ENCODE data around the gene DAP.

DAP gene

GRCh38 chr5:10709933-10710332 lies 51.1 kb downstream of the DAP start:
- ChIA-PET CTCF (interaction anchor here (1.3 to 1.4 kb wide), 2 partner anchors 14 to 66 kb away, joined by 3 read pairs; no protein-coding TSS in a partner anchor), POLR2A (no interaction called here)
- no peak for TF ChIP-seq CTCF (IDR thresholded peaks at IDR 0.05; ENCODE audit: control extremely low read depth, extremely low read depth, low read depth, missing control alignments)

GRCh38 chr5:10709409-10709808 lies 51.6 kb downstream of the DAP start:
- ChIA-PET CTCF (interaction anchor here (0.9 to 1.4 kb wide), 4 partner anchors 14 to 101 kb away, joined by 3 read pairs; no protein-coding TSS in a partner anchor), POLR2A (no interaction called here)
- no peak for DNase-seq (ENCODE audit: extremely low spot score)
- no peak for TF ChIP-seq CTCF (IDR thresholded peaks at IDR 0.05; ENCODE audit: control extremely low read depth, extremely low read depth, low read depth, missing control alignments)

More at GRCh38 chr5:10709933-10710332, 51.1 kb downstream of the DAP start:
- DNase-seq (ENCODE audit: extremely low spot score), result no peak

- DNase-seq (ENCODE audit: extremely low spot score), result no peak
- no peak for TF ChIP-seq CTCF (IDR thresholded peaks at IDR 0.05; ENCODE audit: control extremely low read depth, extremely low read depth, low read depth, missing control alignments)
- ChIA-PET CTCF (interaction anchor here (1.1 to 1.3 kb wide), 2 partner anchors 67 to 100 kb away, joined by 3 read pairs; no protein-coding TSS in a partner anchor), POLR2A (no interaction called here)
Measured at GRCh38 chr5:10708189-10708944, 52.7 kb downstream of the DAP start.

GRCh38 chr5:10707198-10708142 lies 53.6 kb downstream of the DAP start:
- ChIA-PET CTCF (interaction anchor here (1.0 kb wide), 1 partner anchor 80 kb away, joined by 3 read pairs; no protein-coding TSS in a partner anchor), POLR2A (no interaction called here)
- no peak for TF ChIP-seq CTCF (IDR thresholded peaks at IDR 0.05; ENCODE audit: control extremely low read depth, extremely low read depth, low read depth, missing control alignments)
- no peak for DNase-seq (ENCODE audit: extremely low spot score)

- ChIA-PET CTCF (interaction anchor here (0.8 to 1.6 kb wide), 4 partner anchors 11 to 567 kb away, joined by 3 to 4 read pairs (median 3); no protein-coding TSS in a partner anchor), POLR2A (no interaction called here)
- TF ChIP-seq CTCF (IDR thresholded peaks at IDR 0.05; ENCODE audit: control extremely low read depth, extremely low read depth, low read depth, missing control alignments), result no peak
- DNase-seq (ENCODE audit: extremely low spot score), result no peak
Measured at GRCh38 chr5:10706326-10706725, 54.7 kb downstream of the DAP start.

GRCh38 chr5:10705747-10706146 lies 55.3 kb downstream of the DAP start:
- ChIA-PET POLR2A (no interaction called here), CTCF (interaction anchor here (0.8 to 1.6 kb wide), 4 partner anchors 11 to 567 kb away, joined by 3 to 4 read pairs (median 3); no protein-coding TSS in a partner anchor)
- TF ChIP-seq CTCF (IDR thresholded peaks at IDR 0.05; ENCODE audit: control extremely low read depth, extremely low read depth, low read depth, missing control alignments), result no peak
- no peak for DNase-seq (ENCODE audit: extremely low spot score)
